Large intestine (tissue), 12 donors: ENCODE measurements around the gene PIGR. TPM values are rescaled to one million over a fixed set of nuclear protein-coding genes. Genes with fewer than 3 reads are reported as not detected.

Experiments used
- DNase-seq, 2 donors: peaks; one replicate each; pipeline versions ENCODE4 v3.0.0 to v3.0.0-alpha.2; 2013
- H3K27ac ChIP-seq: one replicate; pipeline ENCODE4 v1.5.1; 2013; ENCODE audit warnings: low read length
- H3K27me3 ChIP-seq: 2 replicates; pipeline ENCODE4 v1.6.1; 2013; ENCODE audit warnings: low read length; ENCODE audit not compliant: control insufficient read depth, insufficient read depth
- H3K36me3 ChIP-seq: 2 replicates; pipeline ENCODE4 v1.6.1; 2013; ENCODE audit warnings: low read length; ENCODE audit not compliant: control insufficient read depth, insufficient read depth
- H3K4me1 ChIP-seq: one replicate; pipeline ENCODE4 v1.6.1; 2013; ENCODE audit warnings: low read length; ENCODE audit not compliant: control insufficient read depth, insufficient read depth
- H3K4me3 ChIP-seq: one replicate; pipeline ENCODE4 v1.5.1; 2013; ENCODE audit warnings: low read length
- H3K9me3 ChIP-seq: one replicate; pipeline ENCODE4 v1.6.1; 2013; ENCODE audit warnings: mild to moderate bottlenecking, low read depth, low read length, moderate library complexity; ENCODE audit not compliant: control insufficient read depth
- WGBS: methylation state at CpG from one replicate; pipeline ENCODE4 v1.1.5; 2013; ENCODE audit warnings: low lambda C conversion rate; ENCODE audit not compliant: insufficient coverage; 5-methylcytosine and 5-hydroxymethylcytosine counted together
- long read RNA-seq, 11 donors: transcript quantifications; one replicate each; lab custom pipeline, GENCODE V29; 2026
- polyA plus RNA-seq: library from polyadenylated mRNA; unstranded; fragments of 120-200 nt; gene quantifications from one replicate; pipeline ENCODE4 v1.2.1, GENCODE V29; 2013

PIGR gene, protein sequence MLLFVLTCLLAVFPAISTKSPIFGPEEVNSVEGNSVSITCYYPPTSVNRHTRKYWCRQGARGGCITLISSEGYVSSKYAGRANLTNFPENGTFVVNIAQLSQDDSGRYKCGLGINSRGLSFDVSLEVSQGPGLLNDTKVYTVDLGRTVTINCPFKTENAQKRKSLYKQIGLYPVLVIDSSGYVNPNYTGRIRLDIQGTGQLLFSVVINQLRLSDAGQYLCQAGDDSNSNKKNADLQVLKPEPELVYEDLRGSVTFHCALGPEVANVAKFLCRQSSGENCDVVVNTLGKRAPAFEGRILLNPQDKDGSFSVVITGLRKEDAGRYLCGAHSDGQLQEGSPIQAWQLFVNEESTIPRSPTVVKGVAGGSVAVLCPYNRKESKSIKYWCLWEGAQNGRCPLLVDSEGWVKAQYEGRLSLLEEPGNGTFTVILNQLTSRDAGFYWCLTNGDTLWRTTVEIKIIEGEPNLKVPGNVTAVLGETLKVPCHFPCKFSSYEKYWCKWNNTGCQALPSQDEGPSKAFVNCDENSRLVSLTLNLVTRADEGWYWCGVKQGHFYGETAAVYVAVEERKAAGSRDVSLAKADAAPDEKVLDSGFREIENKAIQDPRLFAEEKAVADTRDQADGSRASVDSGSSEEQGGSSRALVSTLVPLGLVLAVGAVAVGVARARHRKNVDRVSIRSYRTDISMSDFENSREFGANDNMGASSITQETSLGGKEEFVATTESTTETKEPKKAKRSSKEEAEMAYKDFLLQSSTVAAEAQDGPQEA
- polyA plus RNA-seq = 23.7 TPM
- long read RNA-seq, donor 1 = 0 reads
- long read RNA-seq, donor 2 = 0 reads
- long read RNA-seq, donor 3 = 0 reads
- long read RNA-seq, donor 4 = 0 reads
- long read RNA-seq, donor 5 = 0 reads
- long read RNA-seq, donor 6, full-length matches to known transcripts = 3 of 3 reads
- long read RNA-seq, donor 6, partial matches to known transcripts = 0 of 3 reads
- long read RNA-seq, donor 6, other reads (novel, unspliced or antisense) = 0 of 3 reads
- long read RNA-seq, donor 7, full-length matches to known transcripts = 1 of 1 reads
- long read RNA-seq, donor 7, partial matches to known transcripts = 0 of 1 reads
- long read RNA-seq, donor 7, other reads (novel, unspliced or antisense) = 0 of 1 reads
- long read RNA-seq, donor 8, full-length matches to known transcripts = 1 of 1 reads
- long read RNA-seq, donor 8, partial matches to known transcripts = 0 of 1 reads
- long read RNA-seq, donor 8, other reads (novel, unspliced or antisense) = 0 of 1 reads
- long read RNA-seq, donor 9, full-length matches to known transcripts = 1 of 1 reads
- long read RNA-seq, donor 9, partial matches to known transcripts = 0 of 1 reads
- long read RNA-seq, donor 9, other reads (novel, unspliced or antisense) = 0 of 1 reads
- long read RNA-seq, donor 10, full-length matches to known transcripts = 3 of 3 reads
- long read RNA-seq, donor 10, partial matches to known transcripts = 0 of 3 reads
- long read RNA-seq, donor 10, other reads (novel, unspliced or antisense) = 0 of 3 reads
- long read RNA-seq, donor 11 = 0 reads

DNA sequence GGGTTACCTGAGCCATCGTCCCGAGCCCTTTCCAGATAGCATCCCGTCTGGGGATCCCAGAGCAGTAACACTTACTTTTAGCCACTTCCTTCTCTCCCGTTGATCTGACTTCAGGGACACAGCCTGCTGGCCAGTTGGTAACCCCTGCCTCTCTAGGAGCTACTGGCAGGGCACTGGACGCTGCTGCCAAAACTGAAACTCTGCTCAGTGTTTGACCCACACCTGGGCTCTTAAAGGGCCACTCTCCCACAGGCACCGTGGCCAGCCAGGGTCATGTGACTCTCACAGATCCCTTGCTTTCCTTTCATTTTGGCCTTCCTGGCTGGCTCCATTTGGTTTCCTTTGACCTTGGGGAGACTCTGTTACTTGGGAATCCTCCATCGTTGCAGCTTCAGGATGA, at the start of gene PIGR:
TSS of gene PIGR (minus strand) at position 206 of the 400 bp plus-strand sequence. CDS start 5,935 bp downstream, outside the sequence.
- no peaks in the 10 kb centered on the region for H3K36me3 ChIP-seq
- no peak within 1 kb of the TSS for H3K4me3 ChIP-seq
- peaks cover 30% of the 10 kb centered on the region for H3K4me1 ChIP-seq
- no peaks in the 10 kb centered on the region for H3K27me3 ChIP-seq
- no CpG with 5 or more reads among the region's 7 CpGs for WGBS
- no peaks in the 10 kb centered on the region for H3K9me3 ChIP-seq
- no peak within 1 kb of the TSS for H3K27ac ChIP-seq
- DNase-seq = peak in 1 of 2 donors; percentile 35

DNA sequence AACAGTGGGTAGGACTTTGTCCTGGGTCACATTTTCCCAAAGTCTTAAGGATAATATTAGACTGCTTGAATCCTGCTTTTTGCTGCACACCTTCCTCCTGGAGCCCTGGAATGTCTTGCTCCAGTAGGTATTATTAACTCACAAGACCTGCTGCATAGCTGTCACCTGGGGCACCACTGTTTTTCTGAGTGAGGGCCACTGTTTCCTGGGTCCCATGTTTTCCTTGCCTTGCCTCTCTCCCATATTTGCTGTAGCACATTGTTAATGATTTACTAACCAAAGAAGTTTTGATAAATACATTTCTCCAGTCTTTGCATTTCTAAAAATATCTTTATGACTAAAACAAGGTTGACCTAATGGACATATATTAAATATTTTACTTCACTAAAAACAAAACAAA, 46.5 kb upstream of the PIGR start:
- DNase-seq = peak; percentile 35 to 74
- Histone ChIP-seq H3K4me3 (no peak overlapping the region), H3K27ac (peak overlapping the region; percentile 24), H3K4me1 (peaks cover 4% of the 10 kb centered on the region), H3K36me3 (no peaks in the 10 kb centered on the region), H3K27me3 (no peaks in the 10 kb centered on the region), H3K9me3 (no peaks in the 10 kb centered on the region)

DNA sequence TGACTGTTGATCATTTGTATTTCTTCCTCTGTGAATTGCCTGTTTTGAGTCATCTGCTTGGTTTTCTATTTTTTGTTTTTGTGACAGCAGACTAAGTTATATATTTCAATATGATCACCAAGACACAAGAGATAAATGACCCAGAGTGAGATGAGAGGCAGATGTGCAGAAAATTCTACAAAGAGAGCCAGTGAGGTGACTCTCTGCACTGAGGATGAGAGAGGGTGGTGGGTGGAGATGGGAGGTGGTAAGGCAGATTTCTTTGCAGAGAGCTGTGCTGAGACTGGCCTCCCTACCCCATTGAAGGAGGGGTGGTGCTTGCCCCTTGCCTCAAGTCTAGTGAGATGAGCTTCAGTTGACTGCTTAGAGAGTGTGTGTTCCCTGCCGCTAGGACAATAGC, 41.6 kb upstream of the PIGR start:
- no CpG with 5 or more reads among the region's 1 CpG for WGBS
- Histone ChIP-seq H3K4me3 (no peak overlapping the region), H3K36me3 (no peaks in the 10 kb centered on the region), H3K27ac (no peak overlapping the region), H3K27me3 (no peaks in the 10 kb centered on the region), H3K4me1 (peaks cover 7% of the 10 kb centered on the region), H3K9me3 (no peaks in the 10 kb centered on the region)
- DNase-seq = no peak

DNA sequence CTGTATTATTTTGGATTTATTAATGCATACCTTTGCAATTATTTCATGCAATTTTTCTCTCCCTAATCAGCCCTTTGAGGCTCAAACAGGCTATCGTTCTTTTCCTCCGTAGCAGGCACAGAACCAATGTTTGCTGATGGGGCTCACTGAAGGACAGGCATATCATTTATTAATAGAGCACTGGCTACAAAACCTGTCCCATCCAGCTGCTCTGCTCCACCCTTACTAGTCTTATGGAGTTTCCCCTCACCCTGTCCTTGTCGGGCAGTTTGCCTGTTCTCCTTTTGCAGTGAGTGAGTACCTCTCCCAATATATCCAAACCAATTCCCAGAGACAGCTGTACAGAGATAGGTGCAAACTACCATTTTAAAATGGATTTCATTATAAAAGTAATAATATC, 40.6 kb upstream of the PIGR start:
- H3K27ac ChIP-seq = no peak overlapping the region
- DNase-seq = no peak
- H3K36me3 ChIP-seq = no peaks in the 10 kb centered on the region
- peaks cover 3% of the 10 kb centered on the region for H3K4me1 ChIP-seq
- 40% methylated on average over 1 of the region's 3 CpGs for WGBS
- H3K4me3 ChIP-seq = no peak overlapping the region
- H3K27me3 ChIP-seq = no peaks in the 10 kb centered on the region
- H3K9me3 ChIP-seq = no peaks in the 10 kb centered on the region

DNA sequence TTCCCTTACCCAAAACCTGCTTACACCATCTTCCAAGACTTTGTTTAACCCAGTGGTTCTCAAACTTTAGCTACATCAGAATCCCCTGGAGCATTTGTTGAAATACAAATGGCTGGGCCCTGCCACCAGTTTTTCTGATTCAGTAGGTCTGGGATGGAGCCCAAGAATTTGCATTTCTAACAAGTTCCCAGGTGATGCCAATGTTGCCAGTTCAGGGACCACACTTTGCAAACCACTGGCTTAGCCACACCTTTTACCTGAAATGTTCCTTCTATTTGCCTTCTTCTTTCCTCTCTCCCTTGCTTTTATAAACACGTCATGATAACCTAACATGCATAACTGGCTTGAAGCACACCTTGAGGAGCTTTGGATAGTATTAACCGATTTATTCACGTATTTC, 40.1 kb upstream of the PIGR start:
- Histone ChIP-seq H3K9me3 (no peaks in the 10 kb centered on the region), H3K4me1 (peaks cover 5% of the 10 kb centered on the region), H3K4me3 (no peak overlapping the region), H3K27me3 (no peaks in the 10 kb centered on the region), H3K27ac (no peak overlapping the region), H3K36me3 (no peaks in the 10 kb centered on the region)
- WGBS = 70% methylated on average over 2 of the region's 3 CpGs
- DNase-seq = no peak

DNA sequence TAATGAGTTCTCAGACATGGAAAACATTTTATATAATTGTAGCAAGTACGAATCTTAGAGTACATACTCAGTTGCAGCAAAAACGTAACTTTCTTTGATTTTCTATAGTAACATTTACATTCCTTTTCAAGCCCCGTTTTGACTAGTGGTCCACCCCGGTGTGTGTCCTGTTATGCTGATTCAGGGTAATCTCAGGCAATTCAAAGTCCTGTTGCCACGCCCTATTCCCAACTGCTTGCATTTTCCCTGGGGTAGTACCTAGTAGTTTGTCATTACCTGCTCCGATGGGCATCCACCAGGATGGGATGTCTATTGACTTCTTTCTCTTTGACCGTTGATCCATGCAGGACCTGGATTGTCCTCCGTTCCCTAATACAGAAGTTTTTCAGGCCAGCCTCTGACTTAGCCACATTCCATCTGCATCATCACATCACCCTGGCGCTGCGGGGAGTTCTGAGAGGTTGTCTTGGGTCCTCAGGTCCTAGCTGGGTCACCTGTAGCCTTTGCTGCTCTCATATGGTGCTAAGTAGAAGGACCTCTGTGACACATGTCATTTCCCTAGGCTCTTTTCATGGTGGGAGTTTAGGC, 39.0 kb upstream of the PIGR start:
- Histone ChIP-seq H3K9me3 (no peaks in the 10 kb centered on the region), H3K4me1 (peaks cover 13% of the 10 kb centered on the region), H3K27me3 (no peaks in the 10 kb centered on the region), H3K27ac (no peak overlapping the region), H3K4me3 (no peak overlapping the region), H3K36me3 (no peaks in the 10 kb centered on the region)
- DNase-seq = peak; percentile 31 to 60
- 34% methylated on average over 2 of the region's 10 CpGs for WGBS

DNA sequence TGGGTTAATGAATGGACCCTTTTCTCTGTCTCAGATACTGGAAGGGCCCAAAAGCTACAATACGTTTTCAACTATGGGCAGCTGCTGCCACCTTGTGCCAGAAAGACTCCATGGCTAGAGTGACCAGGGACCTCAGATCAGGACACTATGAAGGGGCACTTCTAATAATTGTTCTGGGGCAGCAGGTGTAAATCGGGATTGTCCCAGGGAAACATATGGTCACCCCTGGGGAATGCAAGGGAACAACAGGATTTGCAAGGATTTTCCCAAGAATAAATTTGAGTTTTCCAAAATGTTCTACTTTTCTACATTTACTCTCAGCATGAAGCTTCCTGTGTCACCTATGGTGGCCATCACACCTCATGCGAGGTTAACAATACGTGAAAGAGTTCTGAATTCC, 36.0 kb upstream of the PIGR start:
- Histone ChIP-seq H3K36me3 (no peaks in the 10 kb centered on the region), H3K27me3 (no peaks in the 10 kb centered on the region), H3K27ac (no peak overlapping the region), H3K4me3 (no peak overlapping the region), H3K4me1 (peaks cover 24% of the 10 kb centered on the region), H3K9me3 (no peaks in the 10 kb centered on the region)
- WGBS = 75% methylated on average over 3 of the region's 4 CpGs
- DNase-seq = peak; percentile 26 to 55

DNA sequence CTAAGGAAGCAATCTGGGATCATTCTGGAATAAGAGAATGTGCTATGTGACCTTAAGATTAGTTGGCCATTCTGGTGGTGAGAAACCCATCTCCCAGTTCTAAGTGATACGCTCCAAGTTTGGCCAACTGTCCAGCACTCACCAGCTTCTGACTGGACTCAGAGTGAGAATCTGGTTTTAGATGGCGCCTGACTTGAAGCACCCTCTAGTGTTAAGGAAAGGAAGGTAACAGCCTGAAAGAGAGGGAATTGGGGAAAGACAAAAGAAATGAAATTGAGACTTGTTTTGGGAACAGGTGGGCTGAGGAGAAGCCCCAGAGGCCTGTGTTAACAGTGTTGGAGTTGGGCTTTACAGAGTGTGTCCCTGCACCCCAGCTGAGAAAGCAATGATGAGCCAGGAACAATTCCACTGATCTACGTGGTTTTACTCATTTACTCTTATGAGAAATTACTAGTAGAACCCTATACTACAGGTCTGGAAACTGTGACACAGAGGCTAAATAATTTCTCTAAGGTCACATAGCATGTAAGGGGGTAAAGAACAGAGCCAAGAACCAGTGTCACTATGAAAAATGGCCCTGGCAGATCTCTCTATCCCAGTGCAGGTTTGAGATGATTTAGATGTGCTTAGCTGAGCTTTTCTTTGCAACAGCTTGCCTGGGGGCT, 33.2 kb upstream of the PIGR start:
- DNase-seq = peak in 1 of 2 donors; percentile 46
- Histone ChIP-seq H3K27ac (no peak overlapping the region), H3K4me1 (peaks cover 46% of the 10 kb centered on the region), H3K36me3 (no peaks in the 10 kb centered on the region), H3K9me3 (no peaks in the 10 kb centered on the region), H3K4me3 (no peak overlapping the region), H3K27me3 (no peaks in the 10 kb centered on the region)
- no CpG with 5 or more reads among the region's 3 CpGs for WGBS

DNA sequence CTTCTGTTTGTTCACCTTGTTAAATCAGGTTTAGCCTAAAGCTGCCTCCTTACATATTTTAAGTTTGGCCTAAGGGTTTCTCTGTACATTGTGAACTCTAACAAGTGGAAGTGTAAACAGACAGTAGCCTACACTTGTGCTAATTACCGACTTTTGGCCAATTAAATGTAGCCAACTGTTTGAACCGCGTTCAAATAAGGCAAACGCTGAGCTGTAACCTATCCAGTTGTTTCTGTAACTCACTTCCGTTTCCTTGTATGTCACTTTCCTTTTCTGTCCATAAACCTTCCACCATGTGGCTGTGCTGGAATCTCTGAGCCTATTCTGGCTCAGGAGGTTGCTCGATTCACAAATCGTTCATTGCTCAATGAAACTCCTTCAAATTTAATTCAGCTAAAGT, 32.0 kb upstream of the PIGR start:
- Histone ChIP-seq H3K36me3 (no peaks in the 10 kb centered on the region), H3K4me3 (no peak overlapping the region), H3K27me3 (no peaks in the 10 kb centered on the region), H3K9me3 (no peaks in the 10 kb centered on the region), H3K4me1 (peaks cover 59% of the 10 kb centered on the region), H3K27ac (no peak overlapping the region)
- DNase-seq = no peak
- WGBS = no CpG with 5 or more reads among the region's 7 CpGs
